A673 (cell line): ENCODE results near the gene PRSS38. TPM values are rescaled to one million over a fixed set of nuclear protein-coding genes. Genes with fewer than 3 reads are reported as not detected.

Experiments used
- BruUV-seq: library from RNA; stranded (reverse); fragments of 400-500 nt; replicated peaks from 2 replicates; lab custom pipeline; 2021; lab: Mats Ljungman, UMichigan
- CTCF ChIA-PET: fragments of 300-600 bp; sonication (Branson Sonifier 250); formaldehyde crosslinking; loops from one replicate; lab custom pipeline; 2022; ENCODE audit warnings: antibody characterized with exemption; lab: Charles Lee
- POLR2A ChIA-PET: fragments of 300-600 bp; sonication (Branson Sonifier 250); formaldehyde crosslinking; loops from one replicate; lab custom pipeline; 2022; ENCODE audit warnings: antibody characterized with exemption; ENCODE audit not compliant: low non-redundant PET; lab: Charles Lee
- DNase-seq: peaks from one replicate; pipeline ENCODE4 v3.0.0-alpha.2; 2015; ENCODE audit warnings: low spot score
- H3K27ac ChIP-seq: fragments of 200-600 bp; sonication (generic); 2 replicates; pipeline ENCODE4 v1.5.1; 2016; ENCODE audit warnings: mixed run types, low read depth, mild to moderate bottlenecking, mixed read lengths, antibody characterized with exemption, low read length; ENCODE audit not compliant: poor library complexity, severe bottlenecking
- H3K27me3 ChIP-seq: fragments of 200-600 bp; sonication (generic); replicated peaks from 2 replicates; pipeline ENCODE4 v1.6.1; 2017; ENCODE audit warnings: mixed run types, low read depth, mild to moderate bottlenecking, mixed read lengths, antibody characterized with exemption, low read length; ENCODE audit not compliant: insufficient read depth, poor library complexity
- H3K36me3 ChIP-seq: fragments of 200-600 bp; sonication (generic); 2 replicates; pipeline ENCODE4 v1.6.1; 2016; ENCODE audit warnings: mixed run types, mild to moderate bottlenecking, mixed read lengths, antibody characterized with exemption, low read length; ENCODE audit not compliant: insufficient read depth, poor library complexity, severe bottlenecking
- H3K4me1 ChIP-seq: fragments of 200-600 bp; sonication (generic); 2 replicates; pipeline ENCODE4 v1.6.1; 2017; ENCODE audit warnings: mixed run types, mild to moderate bottlenecking, mixed read lengths, antibody characterized with exemption, low read length; ENCODE audit not compliant: insufficient read depth, poor library complexity, severe bottlenecking
- H3K4me3 ChIP-seq: fragments of 200-600 bp; sonication (generic); 2 replicates; pipeline ENCODE4 v1.5.1; 2016; ENCODE audit warnings: low read depth, mixed run types, mild to moderate bottlenecking, mixed read lengths, low read length; ENCODE audit not compliant: poor library complexity, severe bottlenecking
- H3K9me3 ChIP-seq: fragments of 200-600 bp; sonication (generic); 2 replicates; pipeline ENCODE4 v1.6.1; 2016; ENCODE audit warnings: mixed run types, low read depth, mild to moderate bottlenecking, mixed read lengths, antibody characterized with exemption, low read length; ENCODE audit not compliant: poor library complexity, severe bottlenecking
- EZH2 ChIP-seq: fragments of 200-600 bp; sonication (generic); IDR thresholded peaks from 2 replicates; pipeline ENCODE4 v1.6.1; 2017; ENCODE audit warnings: borderline replicate concordance, low read depth, mild to moderate bottlenecking, mixed read lengths, antibody characterized with exemption, low read length; ENCODE audit not compliant: poor library complexity, severe bottlenecking
- intact Hi-C: fragments of 100-400 bp; cut with micrococcal nuclease; formaldehyde crosslinking; loops from one replicate; pipeline ENCODE4 v1.10.0; 2022; ENCODE audit not compliant: unreplicated experiment
- total RNA-seq: library from RNA; stranded (reverse); gene quantifications from 2 replicates; pipeline ENCODE4 v1.2.3, GENCODE V29; 2021
- TF ChIP-seq, protein P1 (sequence below): fragments of 300-800, 200-600 bp; sonication (generic); conservative IDR thresholded peaks from 2 replicates; pipeline ENCODE4 v1.5.1; 2017; ENCODE audit warnings: low read depth, mild to moderate bottlenecking, antibody characterized with exemption, low read length, moderate library complexity, mixed read lengths

The PRSS38 gene
- total RNA-seq, 1 experiment from 2014 or later: not detected

GRCh38 chr1:227893300-227893948 lies 77.9 kb downstream of the PRSS38 start:
- BruUV-seq: no TSS peak
- Histone ChIP-seq H3K4me1 (no peaks in the 10 kb centered on the region), H3K9me3 (no peaks in the 10 kb centered on the region), H3K27me3 (no peaks in the 10 kb centered on the region), H3K4me3 (no peak overlapping the region), H3K27ac (no peak overlapping the region), H3K36me3 (no peaks in the 10 kb centered on the region)
- DNase-seq: no peak
- no peak for TF ChIP-seq EZH2
- TF ChIP-seq, protein P1, sequence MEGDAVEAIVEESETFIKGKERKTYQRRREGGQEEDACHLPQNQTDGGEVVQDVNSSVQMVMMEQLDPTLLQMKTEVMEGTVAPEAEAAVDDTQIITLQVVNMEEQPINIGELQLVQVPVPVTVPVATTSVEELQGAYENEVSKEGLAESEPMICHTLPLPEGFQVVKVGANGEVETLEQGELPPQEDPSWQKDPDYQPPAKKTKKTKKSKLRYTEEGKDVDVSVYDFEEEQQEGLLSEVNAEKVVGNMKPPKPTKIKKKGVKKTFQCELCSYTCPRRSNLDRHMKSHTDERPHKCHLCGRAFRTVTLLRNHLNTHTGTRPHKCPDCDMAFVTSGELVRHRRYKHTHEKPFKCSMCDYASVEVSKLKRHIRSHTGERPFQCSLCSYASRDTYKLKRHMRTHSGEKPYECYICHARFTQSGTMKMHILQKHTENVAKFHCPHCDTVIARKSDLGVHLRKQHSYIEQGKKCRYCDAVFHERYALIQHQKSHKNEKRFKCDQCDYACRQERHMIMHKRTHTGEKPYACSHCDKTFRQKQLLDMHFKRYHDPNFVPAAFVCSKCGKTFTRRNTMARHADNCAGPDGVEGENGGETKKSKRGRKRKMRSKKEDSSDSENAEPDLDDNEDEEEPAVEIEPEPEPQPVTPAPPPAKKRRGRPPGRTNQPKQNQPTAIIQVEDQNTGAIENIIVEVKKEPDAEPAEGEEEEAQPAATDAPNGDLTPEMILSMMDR: no peak
- ChIA-PET POLR2A (no interaction called here), CTCF (no interaction called here)
- intact Hi-C loops: no loop called here

DNA sequence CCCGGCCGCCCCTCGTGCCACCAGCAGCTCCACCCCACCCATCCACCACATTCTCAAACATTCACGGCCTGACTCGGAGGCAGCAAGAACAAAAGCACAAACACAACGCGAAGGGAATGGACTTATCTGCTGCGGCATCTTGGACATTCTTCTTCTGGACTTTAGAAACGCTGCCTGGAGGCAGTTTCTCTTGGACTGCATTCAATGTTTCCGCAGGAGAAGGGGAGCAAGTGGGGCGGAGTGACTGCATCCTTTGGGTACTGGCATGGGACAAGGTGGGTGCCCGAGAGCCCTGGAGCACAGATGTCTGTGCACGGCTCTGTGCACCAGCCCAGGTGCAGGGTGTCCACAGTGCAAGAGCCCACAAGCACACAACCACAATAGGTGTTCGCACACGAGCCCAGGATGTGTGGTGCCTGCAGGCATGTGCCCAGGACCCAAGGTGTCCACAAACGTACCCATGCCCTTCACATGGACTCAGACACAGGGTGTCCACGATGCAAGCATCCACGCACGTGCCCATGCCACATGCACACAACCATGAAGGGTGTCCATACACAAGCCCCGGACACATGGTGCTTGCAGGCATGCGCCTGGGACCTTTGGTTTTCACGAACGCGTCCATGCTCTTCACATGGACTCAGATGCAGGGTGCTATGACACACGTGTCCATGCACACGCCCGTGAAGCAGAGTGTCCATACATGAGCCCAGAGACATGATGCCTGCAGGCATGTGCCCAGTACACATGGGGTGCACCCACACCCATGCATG lies 78.7 kb downstream of the PRSS38 start:
- Histone ChIP-seq H3K9me3 (no peaks in the 10 kb centered on the region), H3K27me3 (no peaks in the 10 kb centered on the region), H3K36me3 (no peaks in the 10 kb centered on the region), H3K27ac (no peak overlapping the region), H3K4me3 (no peak overlapping the region), H3K4me1 (no peaks in the 10 kb centered on the region)
- DNase-seq: no peak
- BruUV-seq: no TSS peak
- ChIA-PET CTCF (no interaction called here), POLR2A (no interaction called here)
- no peak for TF ChIP-seq EZH2
- TF ChIP-seq, protein P1: no peak
- intact Hi-C loops: no loop called here

DNA sequence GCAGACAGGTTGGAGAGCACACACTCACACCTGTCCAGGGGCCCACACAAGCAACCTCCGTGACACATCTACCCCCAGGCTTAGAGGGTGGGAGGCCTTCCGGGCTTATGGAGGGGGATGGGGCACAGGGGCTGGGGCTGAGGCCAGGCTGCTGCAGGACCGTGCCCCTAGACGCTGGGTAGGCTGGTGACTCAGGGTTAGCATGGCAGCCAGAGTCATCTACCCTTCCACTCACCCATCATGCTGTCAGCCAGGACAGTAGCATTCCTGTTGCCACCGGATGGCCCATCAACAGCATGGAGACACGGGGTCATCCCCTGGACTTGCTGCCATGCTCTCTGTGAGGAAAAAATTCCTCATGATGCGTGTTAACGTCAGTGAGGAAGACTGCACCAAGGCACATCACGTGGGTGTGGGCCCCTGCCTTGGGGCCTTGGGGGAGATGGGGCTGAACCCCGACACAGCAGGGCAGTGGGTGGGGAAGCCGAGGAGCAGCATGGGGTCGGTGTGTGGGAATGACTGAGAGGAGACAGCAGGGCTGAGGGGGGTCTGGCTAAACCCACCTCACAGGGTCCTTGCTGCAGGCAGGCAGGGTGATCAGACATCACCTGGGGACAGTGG lies 79.5 kb downstream of the PRSS38 start:
- intact Hi-C loops: no loop called here
- POLR2A ChIA-PET: no interaction called here
- DNase-seq: no peak

More for the DNA sequence above, 79.5 kb downstream of the PRSS38 start:
- BruUV-seq: no TSS peak
- Histone ChIP-seq H3K4me1 (no peaks in the 10 kb centered on the region), H3K27me3 (no peaks in the 10 kb centered on the region), H3K27ac (no peak overlapping the region), H3K4me3 (no peak overlapping the region), H3K9me3 (no peaks in the 10 kb centered on the region), H3K36me3 (no peaks in the 10 kb centered on the region)
- TF ChIP-seq, protein P1: no peak
- TF ChIP-seq EZH2: no peak
- CTCF ChIA-PET: no interaction called here

Other genes starting within 250 kb of the PRSS38 start
- 20.7 and 23.2 TPM in 2 replicates for gene JMJD4, start 80.4 kb upstream of the PRSS38 start, total RNA-seq
- 36.4 and 40.8 TPM in 2 replicates for gene SNAP47, start 80.2 kb upstream of the PRSS38 start, total RNA-seq
- not detected in 2 replicates for gene WNT9A, start 132.3 kb downstream of the PRSS38 start, total RNA-seq
- not detected in 2 replicates for gene WNT3A, start 191.3 kb downstream of the PRSS38 start, total RNA-seq